Nephron (organoid): ENCODE measurements around the gene SPG11.
A peak's percentile ranks its signal among the peaks of the same experiment; 100 is the strongest.
"Not testable (repeated sequence)": the region's sequence is repeated elsewhere in the genome, so short reads cannot be mapped to it uniquely, and the experiment has no call there.

ENCODE experiments used
- H3K27ac Mint-ChIP-seq, 3 experiments: 2 replicates each; pipeline ENCODE4 v1.8.0; 2020; ENCODE audit warnings: mixed read lengths in 3 of 3, mild to moderate bottlenecking in 2 of 3, moderate library complexity in 1 of 3
- H3K27me3 Mint-ChIP-seq: 2 replicates; pipeline ENCODE4 v1.8.0; 2021; ENCODE audit warnings: low read depth, mild to moderate bottlenecking, moderate library complexity, mixed read lengths
- H3K36me3 Mint-ChIP-seq: 2 replicates; pipeline ENCODE4 v1.8.0; 2020; ENCODE audit warnings: low read depth, mixed read lengths
- H3K4me1 Mint-ChIP-seq: 2 replicates; pipeline ENCODE4 v1.8.0; 2020; ENCODE audit warnings: mixed read lengths
- H3K4me3 Mint-ChIP-seq, 3 experiments: 2 replicates each; pipeline ENCODE4 v1.8.0; 2020; ENCODE audit warnings: mild to moderate bottlenecking in 3 of 3, mixed read lengths in 3 of 3, moderate library complexity in 2 of 3
- H3K9me3 Mint-ChIP-seq: 2 replicates; pipeline ENCODE4 v1.8.0; 2020; ENCODE audit warnings: mixed read lengths
- TF ChIP-seq, protein P1 (sequence below), 3 experiments: fragments of 200-600 bp; sonication (generic); IDR thresholded peaks; one replicate each; pipeline ENCODE4 v1.5.0; 2021; ENCODE audit warnings: antibody characterized with exemption in 3 of 3; ENCODE audit not compliant: unreplicated experiment in 3 of 3

SPG11 gene

DNA sequence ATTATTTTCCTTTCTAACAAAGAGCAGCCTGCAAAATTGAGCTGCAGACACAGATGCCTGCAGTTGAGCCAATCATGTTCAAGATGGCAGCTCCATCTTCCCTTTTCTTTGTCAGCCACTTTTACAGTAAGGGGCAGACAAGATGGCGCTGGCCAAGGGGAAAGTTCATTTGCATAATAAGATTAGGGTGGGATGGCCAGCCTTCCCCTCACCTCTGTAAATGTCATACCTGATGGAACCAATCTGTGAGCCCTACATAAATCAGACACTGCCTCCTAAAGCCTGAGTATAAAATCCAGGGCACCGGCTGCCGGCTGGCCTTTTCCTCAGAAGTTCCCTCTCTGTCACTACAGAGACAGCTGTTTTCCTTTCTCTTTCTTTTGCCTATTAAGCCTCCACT lies 31.8 kb upstream of the SPG11 start:
- TF ChIP-seq, protein P1, sequence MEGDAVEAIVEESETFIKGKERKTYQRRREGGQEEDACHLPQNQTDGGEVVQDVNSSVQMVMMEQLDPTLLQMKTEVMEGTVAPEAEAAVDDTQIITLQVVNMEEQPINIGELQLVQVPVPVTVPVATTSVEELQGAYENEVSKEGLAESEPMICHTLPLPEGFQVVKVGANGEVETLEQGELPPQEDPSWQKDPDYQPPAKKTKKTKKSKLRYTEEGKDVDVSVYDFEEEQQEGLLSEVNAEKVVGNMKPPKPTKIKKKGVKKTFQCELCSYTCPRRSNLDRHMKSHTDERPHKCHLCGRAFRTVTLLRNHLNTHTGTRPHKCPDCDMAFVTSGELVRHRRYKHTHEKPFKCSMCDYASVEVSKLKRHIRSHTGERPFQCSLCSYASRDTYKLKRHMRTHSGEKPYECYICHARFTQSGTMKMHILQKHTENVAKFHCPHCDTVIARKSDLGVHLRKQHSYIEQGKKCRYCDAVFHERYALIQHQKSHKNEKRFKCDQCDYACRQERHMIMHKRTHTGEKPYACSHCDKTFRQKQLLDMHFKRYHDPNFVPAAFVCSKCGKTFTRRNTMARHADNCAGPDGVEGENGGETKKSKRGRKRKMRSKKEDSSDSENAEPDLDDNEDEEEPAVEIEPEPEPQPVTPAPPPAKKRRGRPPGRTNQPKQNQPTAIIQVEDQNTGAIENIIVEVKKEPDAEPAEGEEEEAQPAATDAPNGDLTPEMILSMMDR (IDR thresholded peaks at IDR 0.05; ENCODE audit: unreplicated experiment in 3 of 3): no peak
- no peaks in the 10 kb centered on the region for H3K36me3 Mint-ChIP-seq
- H3K9me3 Mint-ChIP-seq: no peaks in the 10 kb centered on the region

DNA sequence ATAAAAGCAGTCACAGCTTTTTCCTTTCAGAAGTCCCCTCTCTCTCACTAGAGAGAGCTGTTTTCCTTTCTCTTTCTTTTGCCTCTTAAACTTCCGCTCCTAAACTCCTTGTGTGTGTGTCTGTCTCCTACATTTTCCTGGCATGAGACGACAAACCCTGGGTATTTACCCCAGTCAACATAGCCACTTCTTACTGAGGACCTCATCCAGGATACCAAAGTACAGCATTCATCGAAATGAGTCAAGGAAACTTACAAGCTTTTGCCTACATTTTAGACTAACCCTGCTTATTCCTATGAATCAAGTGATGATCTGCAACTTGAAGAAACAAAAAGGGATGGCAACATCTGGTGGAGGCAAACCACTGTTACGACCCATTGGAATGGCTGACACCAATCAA lies 31.0 kb upstream of the SPG11 start:
- peaks cover 4% of the 10 kb centered on the region for H3K27me3 Mint-ChIP-seq
- H3K36me3 Mint-ChIP-seq: no peaks in the 10 kb centered on the region
- peak overlapping the region in 1 of 3 experiments; percentile 38 for H3K27ac Mint-ChIP-seq
- H3K9me3 Mint-ChIP-seq: no peaks in the 10 kb centered on the region
- TF ChIP-seq, protein P1 (IDR thresholded peaks at IDR 0.05; ENCODE audit: unreplicated experiment in 3 of 3): no peak
- no peaks in the 10 kb centered on the region for H3K4me1 Mint-ChIP-seq
- H3K4me3 Mint-ChIP-seq: no peak overlapping the region

More for the DNA sequence above, 31.8 kb upstream of the SPG11 start:
- peak overlapping the region in 1 of 3 experiments; percentile 14 for H3K27ac Mint-ChIP-seq
- no peaks in the 10 kb centered on the region for H3K4me1 Mint-ChIP-seq
- H3K27me3 Mint-ChIP-seq: peaks cover 4% of the 10 kb centered on the region
- H3K4me3 Mint-ChIP-seq: no peak overlapping the region

DNA sequence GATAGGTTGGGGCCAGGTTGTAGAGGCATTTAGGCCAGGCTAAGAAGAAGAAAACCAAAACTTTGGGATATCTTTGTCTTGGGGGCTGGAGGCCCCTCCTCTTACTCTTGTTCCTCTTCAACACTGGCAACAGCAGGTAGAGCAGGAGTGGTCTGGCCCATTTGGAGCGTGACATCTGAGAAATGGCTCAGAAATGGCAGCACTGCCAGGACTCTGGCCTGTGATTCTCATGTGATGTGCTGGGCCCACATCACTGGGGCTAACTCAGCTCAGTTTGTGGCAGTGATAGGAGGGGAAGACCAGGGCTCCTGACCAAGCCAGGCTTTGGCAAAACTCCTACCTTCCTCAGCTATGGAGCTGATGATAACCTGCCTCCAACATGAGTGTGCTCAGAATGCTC lies 29.2 kb upstream of the SPG11 start:
- H3K36me3 Mint-ChIP-seq: no peaks in the 10 kb centered on the region
- no peak overlapping the region for H3K4me3 Mint-ChIP-seq
- H3K9me3 Mint-ChIP-seq: peaks cover 2% of the 10 kb centered on the region
- TF ChIP-seq, protein P1 (IDR thresholded peaks at IDR 0.05; ENCODE audit: unreplicated experiment in 3 of 3): no peak
- no peaks in the 10 kb centered on the region for H3K4me1 Mint-ChIP-seq
- no peaks in the 10 kb centered on the region for H3K27me3 Mint-ChIP-seq
- H3K27ac Mint-ChIP-seq: no peak overlapping the region

DNA sequence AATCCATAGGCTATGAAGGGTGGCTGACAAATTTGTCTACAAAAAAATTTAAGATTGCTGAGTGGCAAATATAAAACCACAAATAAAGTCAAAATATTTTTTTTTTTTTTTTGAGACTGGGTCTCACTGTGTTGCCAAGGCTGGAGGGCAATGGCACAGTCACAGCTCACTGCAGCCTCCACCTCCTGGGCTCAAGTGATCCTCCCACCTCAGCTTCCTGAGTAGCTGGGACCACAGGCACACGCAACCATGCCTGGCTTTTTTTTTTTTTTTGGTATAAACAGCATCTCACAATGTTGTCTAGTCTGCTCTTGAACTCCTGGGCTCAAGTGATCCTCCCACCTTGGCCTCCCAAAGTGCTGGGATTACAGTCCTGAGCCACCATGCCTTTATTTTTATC lies 26.8 kb upstream of the SPG11 start:
- not testable (repeated sequence) for H3K4me3 Mint-ChIP-seq, H3K4me1 Mint-ChIP-seq, H3K36me3 Mint-ChIP-seq, H3K27ac Mint-ChIP-seq, H3K9me3 Mint-ChIP-seq, H3K27me3 Mint-ChIP-seq

DNA sequence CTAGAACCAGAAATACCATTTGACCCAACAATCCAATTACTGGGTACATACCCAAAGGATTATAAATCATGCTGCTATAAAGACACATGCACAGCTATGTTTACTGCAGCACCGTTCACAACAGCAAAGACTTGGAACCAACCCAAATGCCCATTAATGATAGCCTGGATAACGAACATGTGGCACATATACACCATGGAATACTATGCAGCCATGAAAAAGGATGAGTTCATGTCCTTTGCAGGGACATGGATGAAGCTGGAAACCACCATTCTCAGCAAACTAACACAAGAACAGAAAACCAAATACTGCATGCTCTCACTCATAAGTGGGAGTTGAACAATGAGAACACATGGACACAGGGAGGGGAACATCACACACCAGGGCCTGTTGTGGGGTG lies 25.9 kb upstream of the SPG11 start:
- not testable (repeated sequence) for H3K27me3 Mint-ChIP-seq, H3K27ac Mint-ChIP-seq, H3K4me3 Mint-ChIP-seq, H3K36me3 Mint-ChIP-seq, H3K4me1 Mint-ChIP-seq, H3K9me3 Mint-ChIP-seq

DNA sequence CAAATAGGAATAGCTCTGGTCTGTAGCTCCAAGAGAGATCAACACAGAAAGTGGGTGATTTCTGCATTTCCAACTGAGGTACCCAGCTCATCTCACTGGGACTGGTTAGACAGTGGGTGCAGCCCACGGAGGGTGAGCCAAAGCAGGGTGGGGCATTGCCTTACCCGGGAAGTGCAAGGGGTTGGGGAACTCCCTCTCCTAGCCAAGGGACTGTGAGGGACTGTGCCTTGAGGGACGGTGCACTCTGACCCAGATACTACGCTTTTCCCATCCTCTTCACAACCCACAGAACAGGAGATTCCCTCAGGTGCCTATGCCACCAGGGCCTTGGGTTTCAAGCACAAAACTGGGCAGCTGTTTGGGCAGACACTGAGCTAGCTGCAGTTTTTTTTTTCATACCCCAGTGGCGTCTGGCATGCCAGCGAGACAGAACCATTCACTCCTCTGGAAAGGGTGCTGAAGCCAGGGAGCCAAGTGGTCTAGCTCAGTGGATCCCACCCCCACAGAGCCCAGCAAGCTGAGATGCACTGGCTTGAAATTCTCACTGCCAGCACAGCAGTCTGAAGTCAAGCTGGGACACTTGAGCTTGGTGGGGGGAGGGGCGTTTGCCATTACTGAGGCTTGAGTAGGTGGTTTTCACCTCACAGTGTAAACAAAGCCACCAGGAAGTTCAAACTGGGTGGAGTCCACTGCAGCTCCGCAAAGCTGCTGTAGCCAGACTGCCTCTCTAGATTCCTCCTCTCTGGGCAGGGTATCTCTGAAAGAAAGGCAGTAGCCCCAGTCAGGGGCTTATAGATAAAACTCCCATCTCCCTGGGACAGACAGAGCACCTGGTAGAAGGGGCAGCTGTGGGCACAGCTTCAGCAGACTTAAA lies 19.6 kb upstream of the SPG11 start:
- not testable (repeated sequence) for H3K4me3 Mint-ChIP-seq, H3K9me3 Mint-ChIP-seq, H3K4me1 Mint-ChIP-seq, H3K36me3 Mint-ChIP-seq, H3K27ac Mint-ChIP-seq
- H3K27me3 Mint-ChIP-seq: peaks cover 13% of the 10 kb centered on the region

DNA sequence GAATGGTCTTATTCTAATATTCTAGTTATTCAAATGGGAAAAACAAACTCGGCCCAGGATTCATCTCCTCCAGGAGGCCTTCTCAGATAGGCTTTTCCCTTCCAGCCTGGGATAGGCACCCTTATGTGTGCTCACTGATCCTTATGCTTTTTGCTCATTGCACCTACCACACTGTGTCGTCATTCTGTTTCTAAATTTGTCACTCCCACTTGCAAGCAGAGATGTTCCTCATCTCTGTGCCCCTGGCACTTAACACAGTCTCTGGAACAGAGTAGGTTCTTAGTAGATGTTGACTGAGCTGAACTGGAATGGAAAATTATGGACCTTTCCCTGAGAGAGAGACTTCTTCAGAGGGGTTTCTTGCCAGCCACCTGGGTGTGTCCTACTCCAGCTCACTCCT lies 18.7 kb upstream of the SPG11 start:
- Mint-ChIP-seq H3K4me3 (no peak overlapping the region), H3K27ac (no peak overlapping the region), H3K4me1 (no peaks in the 10 kb centered on the region), H3K36me3 (no peaks in the 10 kb centered on the region), H3K27me3 (peaks cover 13% of the 10 kb centered on the region), H3K9me3 (no peaks in the 10 kb centered on the region)
- TF ChIP-seq, protein P1 (IDR thresholded peaks at IDR 0.05; ENCODE audit: unreplicated experiment in 3 of 3): no peak
